ENCODE data around the gene SCGB3A1.

Gene SCGB3A1

GRCh38 chr5:180555168-180555921, 36.0 kb downstream of the SCGB3A1 start:
- H3K27ac ChIP-seq (ENCODE audit: insufficient read depth, low read length, poor library complexity, severe bottlenecking), result no peak overlapping the region
- DNase-seq, result no peak

GRCh38 chr5:180553530-180553929, 37.8 kb downstream of the SCGB3A1 start:
- no peak for DNase-seq
- Histone ChIP-seq H3K4me3 (ENCODE audit: insufficient read depth, low read depth, low read length, poor library complexity, severe bottlenecking) (no peak overlapping the region), H3K27me3 (replicated peaks; ENCODE audit: control insufficient read depth, insufficient read depth, low read length, poor library complexity, severe bottlenecking) (no peaks in the 10 kb centered on the region), H3K9me3 (ENCODE audit: control insufficient read depth, low read length) (no peaks in the 10 kb centered on the region), H3K27ac (ENCODE audit: insufficient read depth, low read length, poor library complexity, severe bottlenecking) (no peak overlapping the region), H3K36me3 (ENCODE audit: control insufficient read depth, insufficient read depth, low read length) (peaks cover 12% of the 10 kb centered on the region), H3K4me1 (ENCODE audit: control insufficient read depth, insufficient read depth, low read length, poor library complexity, severe bottlenecking) (no peaks in the 10 kb centered on the region)

More at GRCh38 chr5:180555168-180555921, 36.0 kb downstream of the SCGB3A1 start:
- Histone ChIP-seq H3K4me1 (ENCODE audit: control insufficient read depth, insufficient read depth, low read length, poor library complexity, severe bottlenecking) (no peaks in the 10 kb centered on the region), H3K36me3 (ENCODE audit: control insufficient read depth, insufficient read depth, low read length) (peaks cover 5% of the 10 kb centered on the region), H3K4me3 (ENCODE audit: insufficient read depth, low read depth, low read length, poor library complexity, severe bottlenecking) (no peak overlapping the region), H3K27me3 (replicated peaks; ENCODE audit: control insufficient read depth, insufficient read depth, low read length, poor library complexity, severe bottlenecking) (no peaks in the 10 kb centered on the region), H3K9me3 (ENCODE audit: control insufficient read depth, low read length) (no peaks in the 10 kb centered on the region)

GRCh38 chr5:180548563-180548962, 42.7 kb downstream of the SCGB3A1 start:
- Histone ChIP-seq H3K4me3 (ENCODE audit: insufficient read depth, low read depth, low read length, poor library complexity, severe bottlenecking) (no peak overlapping the region), H3K27me3 (replicated peaks; ENCODE audit: control insufficient read depth, insufficient read depth, low read length, poor library complexity, severe bottlenecking) (no peaks in the 10 kb centered on the region), H3K27ac (ENCODE audit: insufficient read depth, low read length, poor library complexity, severe bottlenecking) (no peak overlapping the region), H3K36me3 (ENCODE audit: control insufficient read depth, insufficient read depth, low read length) (peaks cover 16% of the 10 kb centered on the region), H3K4me1 (ENCODE audit: control insufficient read depth, insufficient read depth, low read length, poor library complexity, severe bottlenecking) (no peaks in the 10 kb centered on the region), H3K9me3 (ENCODE audit: control insufficient read depth, low read length) (no peaks in the 10 kb centered on the region)
- DNase-seq, result no peak

- Histone ChIP-seq H3K27me3 (replicated peaks; ENCODE audit: control insufficient read depth, insufficient read depth, low read length, poor library complexity, severe bottlenecking) (no peaks in the 10 kb centered on the region), H3K36me3 (ENCODE audit: control insufficient read depth, insufficient read depth, low read length) (peaks cover 17% of the 10 kb centered on the region)
Measured at GRCh38 chr5:180545248-180545647, 46.1 kb downstream of the SCGB3A1 start.

GRCh38 chr5:180541710-180542109, 49.6 kb downstream of the SCGB3A1 start:
- Histone ChIP-seq H3K4me3 (ENCODE audit: insufficient read depth, low read depth, low read length, poor library complexity, severe bottlenecking) (no peak overlapping the region), H3K27me3 (replicated peaks; ENCODE audit: control insufficient read depth, insufficient read depth, low read length, poor library complexity, severe bottlenecking) (no peaks in the 10 kb centered on the region), H3K27ac (ENCODE audit: insufficient read depth, low read length, poor library complexity, severe bottlenecking) (no peak overlapping the region), H3K9me3 (ENCODE audit: control insufficient read depth, low read length) (no peaks in the 10 kb centered on the region), H3K36me3 (ENCODE audit: control insufficient read depth, insufficient read depth, low read length) (peaks cover 11% of the 10 kb centered on the region), H3K4me1 (ENCODE audit: control insufficient read depth, insufficient read depth, low read length, poor library complexity, severe bottlenecking) (no peaks in the 10 kb centered on the region)
- no peak for DNase-seq

More at GRCh38 chr5:180545248-180545647, 46.1 kb downstream of the SCGB3A1 start:
- DNase-seq, result no peak
- no peaks in the 10 kb centered on the region for H3K4me1 ChIP-seq (ENCODE audit: control insufficient read depth, insufficient read depth, low read length, poor library complexity, severe bottlenecking)
- no peak overlapping the region for H3K27ac ChIP-seq (ENCODE audit: insufficient read depth, low read length, poor library complexity, severe bottlenecking)
- no peak overlapping the region for H3K4me3 ChIP-seq (ENCODE audit: insufficient read depth, low read depth, low read length, poor library complexity, severe bottlenecking)
- H3K9me3 ChIP-seq (ENCODE audit: control insufficient read depth, low read length), result no peaks in the 10 kb centered on the region
